HG02759 (cell line): ENCODE results near the gene MSI2.

Experiments used
- ATAC-seq: cut with Tn5 transposase; IDR thresholded peaks from one replicate; pipeline ENCODE4 v1.9.1; 2021; ENCODE audit warnings: mild to moderate bottlenecking, moderate library complexity; ENCODE audit not compliant: unreplicated experiment

MSI2 gene

DNA sequence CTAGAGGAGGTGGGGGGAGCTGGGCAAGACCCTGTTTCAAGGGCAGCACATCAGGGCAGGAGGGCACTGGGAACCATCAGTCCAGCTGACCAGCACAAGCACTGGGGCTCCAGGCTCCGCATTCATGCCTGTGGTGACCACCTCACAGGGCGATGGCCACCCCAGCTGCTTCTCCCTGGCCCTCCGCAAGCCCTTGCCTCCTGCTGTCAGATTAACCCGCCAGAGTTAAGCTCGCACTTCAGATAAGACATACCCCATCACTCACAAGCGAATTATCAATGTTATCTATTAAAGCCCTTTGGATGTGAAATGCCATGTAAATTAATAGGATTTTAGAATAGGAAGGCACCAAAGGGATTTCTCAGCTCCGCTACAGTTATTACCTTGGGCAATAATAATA lies 383.8 kb downstream of the MSI2 start:
- ATAC-seq, result no peak

DNA sequence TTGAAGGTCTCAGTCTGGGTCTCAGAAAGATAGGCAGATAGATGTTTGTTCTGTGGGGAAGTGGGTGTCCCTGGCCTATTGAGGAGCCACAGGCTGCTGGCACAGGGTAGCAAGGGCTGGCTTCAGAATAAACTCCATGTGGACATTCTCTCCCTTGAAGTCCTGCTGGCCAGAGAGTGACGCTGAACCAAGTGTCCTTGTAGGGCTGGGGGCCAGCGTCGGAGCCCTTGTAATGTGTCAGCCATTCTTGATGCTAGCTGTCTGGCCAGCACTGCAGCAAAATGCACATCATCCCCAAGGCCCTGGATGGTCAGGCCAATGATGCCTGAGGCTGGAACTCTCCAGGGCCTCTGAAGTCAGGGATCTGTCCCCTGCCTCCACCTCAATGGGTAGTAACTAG lies 385.4 kb downstream of the MSI2 start:
- no peak for ATAC-seq

DNA sequence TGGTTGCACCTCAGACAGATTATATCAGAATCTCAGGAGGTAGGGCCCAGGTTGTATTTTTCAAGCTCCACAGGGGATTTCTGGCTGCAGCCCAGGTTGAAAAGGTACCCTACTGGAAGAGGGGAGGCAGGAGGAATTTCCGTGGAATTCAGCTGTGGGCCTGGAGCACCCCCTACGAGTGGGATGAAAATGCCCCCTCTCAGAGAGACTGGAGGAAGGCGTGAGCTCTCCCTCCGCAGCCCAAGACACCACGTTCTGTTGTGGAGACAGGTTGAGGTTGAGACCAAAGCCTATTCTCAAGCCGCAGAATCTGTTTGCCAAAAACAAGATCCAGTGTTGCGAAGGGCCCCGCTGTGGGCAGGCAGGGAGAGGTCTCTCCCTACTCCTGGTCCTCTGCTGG lies 386.7 kb downstream of the MSI2 start:
- no peak for ATAC-seq

DNA sequence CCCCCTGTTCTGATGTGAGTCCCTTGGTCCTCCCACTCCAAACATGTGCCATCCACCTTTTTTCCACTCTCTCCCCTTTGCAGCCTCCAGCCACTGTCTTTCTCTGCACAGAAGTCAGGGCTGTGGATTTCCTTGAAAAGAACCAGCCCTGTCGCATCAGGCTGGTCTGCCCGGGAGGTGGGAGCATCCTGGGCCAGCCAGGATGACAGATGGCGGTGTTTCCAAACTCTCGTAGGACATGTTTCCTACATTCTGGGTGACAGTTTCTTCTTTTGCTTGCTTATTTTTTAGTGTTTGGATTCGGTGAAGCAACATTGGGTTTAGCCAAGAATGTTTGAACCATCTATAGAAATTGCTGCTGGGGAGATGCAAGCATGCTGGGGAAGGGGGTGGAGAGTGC lies 388.0 kb downstream of the MSI2 start:
- ATAC-seq, result no peak

DNA sequence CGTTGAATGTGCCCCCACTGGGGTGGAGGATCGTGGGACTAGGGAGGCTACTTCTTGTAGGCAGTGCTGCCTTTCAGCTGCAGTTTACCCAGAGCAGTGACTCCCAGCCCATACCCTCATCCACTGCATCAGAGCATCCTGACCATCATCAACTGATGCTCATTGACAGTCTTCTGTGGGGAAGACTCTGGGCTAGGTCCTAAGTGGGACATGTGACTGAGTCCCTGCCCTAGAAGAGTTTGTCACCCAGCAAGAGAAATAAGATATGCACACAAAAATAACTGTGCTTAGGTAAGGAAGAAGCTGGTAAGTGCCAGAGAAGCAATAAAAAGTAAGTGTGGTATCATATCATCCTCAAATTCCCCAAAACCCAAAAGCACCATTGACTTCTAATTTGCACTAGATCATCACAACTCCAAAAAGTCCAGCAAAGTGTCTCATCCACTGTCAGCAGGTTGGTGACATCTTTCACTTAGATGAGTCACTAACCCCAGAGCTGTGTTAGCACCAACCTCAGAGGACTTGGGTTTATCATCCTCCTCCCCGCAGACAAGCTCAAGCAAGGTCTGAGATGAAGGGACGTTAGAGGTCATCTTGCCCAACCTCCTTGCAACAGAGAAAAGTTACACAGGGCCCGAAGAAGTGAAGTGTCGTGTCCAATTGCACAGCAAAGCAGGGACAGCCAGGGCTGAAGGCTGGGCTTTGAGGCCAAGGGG lies 389.8 kb downstream of the MSI2 start:
- ATAC-seq, result no peak

DNA sequence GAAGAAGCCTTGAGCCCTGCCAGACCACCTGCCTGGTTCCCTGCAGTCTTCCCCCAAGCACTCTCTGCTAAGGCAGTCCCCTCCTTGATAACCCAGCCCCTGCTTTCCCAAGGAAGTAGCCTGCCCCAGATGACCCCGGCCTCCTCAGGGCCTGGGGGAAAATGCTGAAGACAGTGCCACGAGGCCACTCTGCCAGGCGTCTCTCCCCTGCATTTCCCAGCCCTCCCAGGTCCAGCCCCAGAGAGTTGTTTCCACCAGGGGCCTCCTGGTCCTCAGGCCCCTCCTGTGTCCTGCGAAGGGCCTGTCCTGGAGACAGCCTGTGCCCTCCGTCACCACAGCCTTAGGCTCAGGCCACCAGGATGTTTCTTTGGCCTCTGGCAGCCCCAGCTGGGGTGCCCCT lies 392.4 kb downstream of the MSI2 start:
- no peak for ATAC-seq

DNA sequence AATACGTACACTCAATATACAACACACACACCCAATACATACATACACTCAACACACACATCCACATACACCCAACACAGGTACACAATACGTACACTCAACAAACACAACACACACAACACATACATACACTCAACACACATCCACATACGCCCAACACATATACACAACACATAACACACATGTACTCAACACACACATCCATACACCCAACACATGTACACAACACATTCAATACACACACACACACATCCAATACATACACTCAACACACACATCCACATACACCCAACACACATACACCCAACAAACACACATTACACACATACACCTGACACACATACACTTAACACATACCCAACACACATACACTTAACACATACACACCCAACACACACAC lies 392.9 kb downstream of the MSI2 start:
- no peak for ATAC-seq

DNA sequence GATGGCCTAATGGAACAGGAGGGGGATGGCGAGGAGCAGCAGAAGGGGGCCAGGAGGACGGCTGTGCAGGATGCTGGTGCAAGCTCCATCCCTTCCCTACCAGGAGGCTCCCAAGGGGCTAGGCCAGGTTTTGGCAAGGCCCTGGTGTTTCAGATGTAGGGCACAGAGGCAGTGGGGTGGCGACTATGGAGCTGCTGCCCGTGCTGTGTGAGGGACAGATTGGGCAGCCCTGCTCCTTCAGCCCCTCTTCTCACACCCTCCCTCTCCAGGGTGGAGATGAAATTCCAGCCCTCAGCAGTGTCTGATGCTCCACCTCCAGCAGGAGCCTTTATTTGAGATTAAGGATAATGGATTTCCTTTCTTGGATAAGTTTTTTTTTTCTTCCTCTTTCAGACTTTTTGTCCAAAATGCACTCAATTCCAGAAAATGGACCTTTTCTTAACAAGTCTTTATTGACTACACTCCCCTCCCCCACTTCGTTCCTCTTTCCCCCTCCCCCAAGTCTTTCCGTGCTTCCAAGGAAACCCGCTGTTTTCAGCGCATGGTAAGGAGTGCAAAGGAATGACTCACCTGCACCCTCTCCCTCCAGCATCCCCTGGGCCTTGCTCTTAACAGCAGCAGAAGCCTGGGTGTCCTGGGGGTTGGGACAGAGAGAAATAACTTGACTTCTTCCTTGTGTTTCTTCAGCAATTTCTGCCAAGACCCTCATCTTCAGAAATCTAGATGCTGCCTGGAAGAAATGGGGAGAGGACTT lies 393.6 kb downstream of the MSI2 start:
- no peak for ATAC-seq

DNA sequence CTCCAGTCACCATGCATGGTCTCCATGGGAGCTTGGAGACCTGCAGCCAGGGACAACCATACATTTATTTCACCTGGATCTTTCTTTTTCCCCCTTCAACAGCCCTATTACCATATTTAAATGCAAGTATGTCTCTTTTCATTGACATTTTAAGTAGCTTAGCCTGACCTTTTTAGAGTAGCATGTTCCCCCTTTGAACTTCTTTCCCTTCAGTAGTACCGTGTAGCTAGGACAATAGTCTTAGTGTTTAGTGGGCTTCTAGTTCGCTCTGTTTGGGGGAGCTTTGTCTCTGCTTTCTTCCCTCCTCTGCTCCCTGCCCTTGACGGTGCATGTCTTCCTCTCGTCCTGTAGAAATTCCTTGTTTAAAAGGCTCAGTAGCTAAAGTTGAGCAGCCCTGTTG lies 394.2 kb downstream of the MSI2 start:
- ATAC-seq, result no peak

DNA sequence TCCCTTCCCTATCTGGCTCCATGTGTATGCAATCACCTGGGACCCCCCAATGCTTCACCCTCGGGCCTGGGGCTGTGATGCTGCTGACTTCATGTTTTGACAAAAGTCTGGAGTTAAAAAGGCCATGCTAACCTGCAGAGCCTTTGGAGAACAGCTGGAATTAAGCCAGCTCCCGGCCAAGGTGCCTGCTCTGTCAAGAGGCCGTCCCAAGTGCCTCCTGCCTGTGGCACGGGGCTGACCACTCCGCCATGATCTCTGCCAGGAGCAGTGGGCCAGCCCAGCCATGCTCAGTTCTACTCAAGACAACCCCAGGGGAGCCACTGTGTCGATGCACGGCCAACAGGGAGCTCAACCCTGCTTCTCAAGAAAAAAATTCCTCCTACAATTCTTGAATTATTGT lies 395.1 kb downstream of the MSI2 start:
- ATAC-seq, result no peak

DNA sequence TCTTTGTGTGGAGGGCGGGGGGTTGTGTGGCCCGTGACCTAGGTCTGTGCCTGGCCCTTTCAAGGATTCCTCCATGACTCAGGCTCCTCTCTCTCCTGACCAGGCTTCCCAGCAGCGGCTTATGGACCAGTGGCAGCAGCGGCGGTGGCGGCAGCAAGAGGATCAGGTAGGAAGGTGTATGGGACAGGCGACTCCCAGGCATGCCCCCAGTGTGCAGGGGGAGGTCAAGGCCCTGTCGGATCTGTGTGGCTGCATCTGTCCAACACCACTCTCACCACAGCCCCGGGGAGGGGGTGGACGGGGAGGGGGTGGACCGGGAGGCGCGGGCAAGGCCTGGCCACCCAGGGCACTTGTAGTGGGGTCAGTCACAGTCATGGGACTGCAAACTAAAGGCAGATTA lies 395.7 kb downstream of the MSI2 start:
- no peak for ATAC-seq

DNA sequence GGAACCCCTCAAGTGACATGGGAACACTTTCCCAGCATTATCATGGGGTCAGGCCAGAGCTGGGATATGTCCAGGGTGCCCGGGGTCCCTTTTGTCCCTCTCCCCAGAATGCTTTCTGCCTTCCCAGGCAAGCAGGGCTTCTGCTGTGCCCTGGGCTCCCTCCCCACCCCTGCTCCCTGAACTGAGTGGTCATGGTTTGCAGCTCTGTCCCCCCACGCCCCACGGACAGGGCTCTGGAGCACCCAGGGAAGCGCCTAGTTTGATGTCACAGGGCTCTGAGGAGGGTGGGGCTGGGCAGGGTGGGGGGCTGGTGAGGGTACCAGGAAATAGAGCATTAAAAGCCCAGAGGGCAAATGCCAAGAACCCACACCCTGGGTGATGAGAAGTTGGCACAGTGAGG lies 396.5 kb downstream of the MSI2 start:
- no peak for ATAC-seq

DNA sequence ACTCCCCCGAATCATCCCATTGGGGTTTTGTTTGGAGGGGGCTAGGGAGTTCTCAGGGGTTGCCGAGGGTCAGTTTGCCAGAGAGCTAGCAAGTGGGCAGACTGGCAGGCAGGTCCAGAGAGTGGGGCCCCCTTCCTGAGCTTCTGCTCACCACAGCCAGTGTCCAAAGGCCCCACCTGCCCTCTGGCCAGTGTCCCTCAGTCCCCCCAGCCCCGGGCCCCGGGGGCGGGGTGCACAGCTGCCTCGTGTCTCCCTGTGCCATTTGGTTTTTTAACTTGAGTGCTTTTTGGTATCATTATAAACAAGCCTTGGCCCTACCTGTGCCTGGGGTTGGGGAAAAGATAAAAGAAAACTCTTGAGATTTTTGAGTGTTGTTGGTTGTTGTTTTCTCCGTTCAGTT lies 397.0 kb downstream of the MSI2 start:
- no peak for ATAC-seq

DNA sequence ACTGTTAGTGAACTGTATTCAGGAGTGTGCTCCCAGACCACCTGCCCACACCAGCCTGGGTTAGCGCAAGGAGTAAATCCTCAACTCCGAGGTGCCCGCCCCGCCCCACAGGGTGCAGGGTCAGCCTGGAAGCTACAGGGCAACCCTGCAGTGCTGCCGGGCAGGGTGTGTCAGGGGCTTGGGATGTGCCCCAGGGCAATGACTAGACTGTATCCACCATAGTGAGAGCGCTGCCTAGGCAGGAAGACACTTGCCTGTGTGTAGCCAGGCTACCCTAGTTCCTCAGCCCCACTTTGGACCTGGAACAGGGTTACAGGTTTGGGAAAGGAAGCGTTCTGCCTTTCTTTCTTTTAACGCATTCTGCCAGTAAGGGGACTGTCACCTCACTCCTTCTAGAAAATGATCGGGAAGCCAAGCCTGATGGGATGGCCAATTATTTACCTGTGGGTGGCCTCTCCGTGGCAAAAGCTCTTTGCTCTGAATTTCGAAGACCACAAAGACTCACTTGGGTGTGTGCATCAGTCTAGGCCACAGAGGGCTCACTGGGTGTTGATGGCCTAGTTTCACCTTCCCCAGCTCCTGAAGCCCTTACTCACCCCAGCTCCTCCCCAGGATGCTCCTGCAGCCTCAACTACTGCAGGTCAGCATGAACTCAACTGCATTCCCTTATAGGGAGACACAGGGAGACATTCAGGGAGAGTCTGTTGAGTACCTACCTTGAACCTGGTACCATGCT lies 397.9 kb downstream of the MSI2 start:
- ATAC-seq, result no peak

DNA sequence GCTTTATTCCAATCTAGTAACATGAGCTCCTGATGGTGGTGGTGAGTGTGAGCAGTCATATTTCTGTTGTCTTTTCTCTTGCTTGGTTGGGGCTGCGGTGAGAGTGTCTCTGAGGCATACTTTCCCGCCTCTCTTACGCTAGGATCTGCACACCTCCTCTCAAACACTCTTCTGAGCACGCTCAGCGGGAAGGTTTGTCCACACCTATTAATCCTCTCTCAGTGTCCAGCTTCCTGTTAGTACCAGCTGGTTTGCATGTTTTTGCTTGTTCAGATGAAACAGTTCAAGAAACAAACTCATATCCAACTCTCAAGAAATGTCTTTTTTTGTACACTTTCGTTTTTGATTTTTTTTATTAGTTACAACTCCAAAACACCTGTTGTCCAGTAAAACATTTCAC lies 399.2 kb downstream of the MSI2 start:
- no peak for ATAC-seq

DNA sequence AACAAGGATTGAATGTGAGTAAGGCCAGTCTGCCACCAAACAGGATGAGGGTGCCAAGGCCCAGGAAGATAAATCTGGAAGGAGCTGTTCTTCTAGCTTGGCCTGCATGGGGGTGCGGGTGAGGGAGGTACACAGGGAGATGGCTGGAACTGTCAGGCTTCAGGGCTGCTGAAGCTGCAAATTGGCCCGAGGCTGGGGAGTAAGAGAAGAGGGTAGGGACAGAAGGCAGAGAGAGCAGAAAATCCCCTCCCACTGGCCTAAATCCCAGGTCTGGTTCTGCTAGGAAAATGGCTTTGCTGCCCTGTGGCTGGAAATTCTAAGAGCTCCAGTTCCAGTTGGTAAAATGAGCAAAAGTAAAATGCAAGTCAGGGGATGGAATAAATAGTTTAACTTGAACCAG lies 400.9 kb downstream of the MSI2 start:
- ATAC-seq, result no peak

DNA sequence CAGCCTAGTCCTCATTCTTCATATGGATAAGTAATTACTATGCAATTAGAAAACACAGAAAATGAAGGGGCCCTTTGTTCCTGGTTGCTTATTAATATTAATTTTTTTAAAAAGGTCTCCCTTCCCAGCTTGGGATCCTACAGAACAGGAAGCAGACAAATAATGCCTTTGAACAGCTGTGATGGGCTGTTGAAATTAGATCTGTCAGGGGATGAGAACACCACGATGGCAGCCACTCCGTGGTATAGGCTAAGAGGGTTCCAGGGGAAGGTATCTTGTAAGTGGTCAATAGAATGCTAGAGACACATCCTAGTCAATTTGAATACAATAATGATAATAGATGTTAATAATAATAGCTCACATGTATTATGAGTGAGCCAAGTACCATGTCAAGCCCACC lies 405.7 kb downstream of the MSI2 start:
- ATAC-seq, result no peak

DNA sequence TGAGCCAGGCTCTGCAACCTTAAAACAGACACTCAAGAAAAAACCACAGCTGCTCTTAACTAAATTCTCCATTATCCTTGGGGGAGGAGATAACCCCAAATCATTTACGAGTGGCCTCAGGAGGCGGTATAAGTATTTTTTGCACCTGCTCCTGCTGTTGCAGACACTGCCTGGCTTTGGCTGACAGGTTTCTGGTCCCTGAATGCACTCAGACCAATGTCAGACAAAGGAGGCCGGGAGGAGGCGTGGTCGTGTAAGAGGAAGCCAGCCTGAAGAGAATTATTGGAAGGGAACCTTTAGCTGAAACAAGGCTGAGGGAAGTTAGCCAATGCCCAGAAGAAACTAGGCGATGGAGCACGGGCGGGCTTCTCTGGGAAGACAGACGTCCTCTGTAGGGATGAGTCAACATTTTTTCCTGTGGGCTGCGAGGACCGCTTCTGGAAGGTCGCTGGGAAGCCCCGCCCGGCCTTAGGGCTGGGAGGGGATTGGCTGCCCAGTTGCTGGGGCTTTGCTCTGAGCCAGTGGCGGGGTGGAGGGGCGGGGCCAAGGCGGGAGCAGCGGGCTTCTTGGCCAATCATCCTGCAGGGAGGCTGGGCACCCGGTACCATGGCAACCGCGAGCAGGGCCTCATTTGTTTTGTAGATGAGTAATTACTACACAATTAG lies 406.5 kb downstream of the MSI2 start:
- ATAC-seq, result peak; percentile 88

DNA sequence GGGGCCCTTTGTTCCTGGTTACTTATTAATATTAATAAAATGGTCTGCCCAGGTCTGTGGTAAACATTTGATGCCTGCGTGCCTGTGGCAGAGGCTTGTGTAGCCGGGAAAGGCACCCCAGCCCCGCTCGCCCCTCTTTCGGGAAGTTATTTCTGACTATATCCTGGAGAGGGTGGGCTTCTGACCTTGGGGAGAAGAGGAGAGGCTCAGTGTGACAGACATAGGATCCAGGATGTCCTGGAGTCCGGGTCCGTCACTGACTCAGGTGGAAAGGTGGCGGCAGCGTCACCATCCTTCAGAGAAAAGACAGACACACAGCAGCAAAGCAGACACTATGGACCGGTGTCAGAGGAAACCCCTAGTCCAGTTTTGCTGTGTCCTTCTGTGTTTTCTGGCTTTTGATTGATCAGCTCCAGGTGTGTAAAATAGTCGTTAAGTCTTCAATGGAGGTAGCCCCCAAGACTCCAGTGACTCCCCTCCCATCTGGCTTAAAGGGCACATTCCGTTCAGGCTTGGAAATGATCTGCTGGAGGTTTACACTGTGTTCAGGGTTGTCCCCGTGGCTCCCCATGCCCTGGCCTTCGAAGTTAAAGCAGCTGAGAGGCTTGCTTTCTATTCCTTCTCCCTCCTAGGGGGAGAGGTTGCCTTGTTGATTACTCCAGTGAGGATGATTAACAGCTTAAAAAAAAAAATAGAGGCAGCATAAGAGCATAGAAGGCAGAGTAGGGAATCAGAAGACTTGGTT lies 407.2 kb downstream of the MSI2 start:
- no peak for ATAC-seq

DNA sequence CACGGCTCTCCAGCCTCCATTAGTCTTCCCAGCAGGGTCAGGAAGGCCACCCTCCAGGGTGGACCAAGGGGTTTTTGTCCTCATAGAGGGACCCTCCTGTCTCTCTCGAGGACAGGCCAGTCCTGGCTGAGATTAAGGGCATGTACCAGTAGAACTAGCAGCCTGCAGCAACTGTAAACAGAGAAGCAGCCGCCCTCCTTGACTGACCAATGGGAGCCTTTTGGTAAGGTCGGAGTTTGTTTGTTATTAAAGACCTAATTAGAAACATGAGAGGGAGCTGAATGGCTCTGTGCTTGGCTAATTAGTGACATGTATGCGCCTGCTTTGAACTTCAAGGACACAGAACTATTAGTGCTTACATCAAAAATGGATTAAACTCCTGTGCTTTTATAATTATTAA lies 408.8 kb downstream of the MSI2 start:
- ATAC-seq, result no peak

DNA sequence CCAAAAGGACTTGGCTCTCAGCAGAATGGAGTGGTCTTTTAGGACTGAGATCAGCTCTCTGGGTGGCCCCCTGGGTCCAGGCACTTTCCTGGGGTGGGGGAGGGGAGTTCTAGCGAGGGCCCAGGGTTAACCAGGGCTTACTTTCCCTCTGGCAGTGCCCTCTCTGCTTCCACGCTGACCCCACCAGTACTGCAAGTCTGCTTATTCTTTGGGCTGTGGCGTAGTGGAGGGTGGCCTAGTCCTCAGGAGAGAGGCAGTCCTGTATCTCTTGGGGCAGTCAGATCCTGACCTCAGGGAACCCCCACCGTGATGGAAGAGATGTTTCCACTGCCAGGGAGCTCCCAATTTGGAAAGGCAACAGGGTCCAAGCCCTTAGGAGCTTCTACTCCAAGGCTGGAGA lies 409.4 kb downstream of the MSI2 start:
- ATAC-seq, result no peak
